ENCODE results near the gene CUBN. TPM values are rescaled to one million over a fixed set of nuclear protein-coding genes. Genes with fewer than 3 reads are reported as not detected.

CUBN gene
- total RNA-seq, 1 experiment from 2014 or later = 0.80 TPM

- ChIA-PET POLR2A (ENCODE audit: unreplicated experiment) (no interaction called here), CTCF (no interaction called here)
- Histone ChIP-seq H3K36me3 (ENCODE audit: low read depth, low read length) (no peaks in the 10 kb centered on the region), H3K4me3 (ENCODE audit: low read length) (no peak overlapping the region), H3K27me3 (ENCODE audit: low read length) (no peaks in the 10 kb centered on the region), H3K9me2 (replicated peaks; ENCODE audit: low read length) (no peaks in the 10 kb centered on the region), H3K9ac (ENCODE audit: low read length) (no peak overlapping the region), H3K9me3 (ENCODE audit: low read length) (no peaks in the 10 kb centered on the region), H3K4me2 (ENCODE audit: low read length) (no peak overlapping the region), H3K27ac (ENCODE audit: low read length) (no peak overlapping the region), H3F3A (ENCODE audit: low read length, unreplicated experiment) (no peaks in the 10 kb centered on the region), H3K79me2 (ENCODE audit: low read length) (no peaks in the 10 kb centered on the region), H3K4me1 (ENCODE audit: insufficient read depth, low read length) (0 out of 2 replicates have a peak, but pooled peaks cover 5% of the 10 kb centered on the region), H4K20me1 (ENCODE audit: low read length) (no peaks in the 10 kb centered on the region), H2AFZ (ENCODE audit: low read length) (no peak overlapping the region)
- intact Hi-C loops (cut with micrococcal nuclease) = no loop called here
- TF ChIP-seq CTCF (conservative IDR thresholded peaks at IDR 0.05; ENCODE audit: low read depth, low read length) = no peak
- no peak for TF ChIP-seq EZH2 (IDR thresholded peaks at IDR 0.05; ENCODE audit: low read length, unreplicated experiment)
- TF ChIP-seq EZH2phosphoT487 (IDR thresholded peaks at IDR 0.05; ENCODE audit: borderline replicate concordance, low read length) = no peak
- DNase-seq = no peak
- ATAC-seq = no peak
- no TSS peak for BruUV-seq (replicated peaks)
Measured at GRCh38 chr10:17098012-17098411, 31.6 kb downstream of the CUBN start.

- no peak overlapping the region for H3K9ac ChIP-seq (ENCODE audit: low read length)
- POLR2A ChIA-PET (ENCODE audit: unreplicated experiment) = no interaction called here
- intact Hi-C loops (cut with micrococcal nuclease) = no loop called here
- H3K9me3 ChIP-seq (ENCODE audit: low read length) = no peaks in the 10 kb centered on the region
- TF ChIP-seq EZH2 (IDR thresholded peaks at IDR 0.05; ENCODE audit: low read length, unreplicated experiment) (no peak), CTCF (conservative IDR thresholded peaks at IDR 0.05; ENCODE audit: low read depth, low read length) (no peak)
- no peaks in the 10 kb centered on the region for H3K79me2 ChIP-seq (ENCODE audit: low read length)
- H4K20me1 ChIP-seq (ENCODE audit: low read length) = no peaks in the 10 kb centered on the region
- CTCF ChIA-PET = no interaction called here
- H3K9me2 ChIP-seq (replicated peaks; ENCODE audit: low read length) = no peaks in the 10 kb centered on the region
- H3K4me2 ChIP-seq (ENCODE audit: low read length) = no peak overlapping the region
- no peak overlapping the region for H3K4me3 ChIP-seq (ENCODE audit: low read length)
- ATAC-seq (no peak), DNase-seq (no peak)
- no TSS peak for BruUV-seq (replicated peaks)
- H3K27ac ChIP-seq (ENCODE audit: low read length) = no peak overlapping the region
- no peak overlapping the region for H2AFZ ChIP-seq (ENCODE audit: low read length)
- H3K36me3 ChIP-seq (ENCODE audit: low read depth, low read length) = no peaks in the 10 kb centered on the region
- H3K27me3 ChIP-seq (ENCODE audit: low read length) = no peaks in the 10 kb centered on the region
- H3K4me1 ChIP-seq (ENCODE audit: insufficient read depth, low read length) = no peaks in the 10 kb centered on the region
- no peaks in the 10 kb centered on the region for H3F3A ChIP-seq (ENCODE audit: low read length, unreplicated experiment)
Measured at GRCh38 chr10:17094844-17095243, 34.8 kb downstream of the CUBN start.

- Histone ChIP-seq H3F3A (ENCODE audit: low read length, unreplicated experiment) (no peaks in the 10 kb centered on the region), H3K79me2 (ENCODE audit: low read length) (no peaks in the 10 kb centered on the region), H2AFZ (ENCODE audit: low read length) (no peak overlapping the region), H3K9me2 (replicated peaks; ENCODE audit: low read length) (no peaks in the 10 kb centered on the region), H3K4me2 (ENCODE audit: low read length) (no peak overlapping the region), H3K9ac (ENCODE audit: low read length) (no peak overlapping the region), H3K9me3 (ENCODE audit: low read length) (no peaks in the 10 kb centered on the region), H3K36me3 (ENCODE audit: low read depth, low read length) (no peaks in the 10 kb centered on the region), H3K27me3 (ENCODE audit: low read length) (no peaks in the 10 kb centered on the region), H3K27ac (ENCODE audit: low read length) (no peak overlapping the region), H3K4me1 (ENCODE audit: insufficient read depth, low read length) (peaks cover 9% of the 10 kb centered on the region), H3K4me3 (ENCODE audit: low read length) (no peak overlapping the region), H4K20me1 (ENCODE audit: low read length) (no peaks in the 10 kb centered on the region)
- ATAC-seq = no peak
- no TSS peak for BruUV-seq (replicated peaks)
- DNase-seq = no peak
- ChIA-PET CTCF (no interaction called here), POLR2A (ENCODE audit: unreplicated experiment) (no interaction called here)
- TF ChIP-seq EZH2phosphoT487 (IDR thresholded peaks at IDR 0.05; ENCODE audit: borderline replicate concordance, low read length) = no peak
- intact Hi-C loops (cut with micrococcal nuclease) = no loop called here
Measured at GRCh38 chr10:17092986-17093803, 36.4 kb downstream of the CUBN start.
